GM18499 (cell line): Measurements from ENCODE around the gene IFT25.

Experiments used
- ATAC-seq: cut with Tn5 transposase; IDR thresholded peaks from one replicate; pipeline ENCODE4 v1.9.1; 2021; ENCODE audit warnings: moderate number of reproducible peaks; ENCODE audit not compliant: insufficient read depth, unreplicated experiment

The IFT25 gene

DNA sequence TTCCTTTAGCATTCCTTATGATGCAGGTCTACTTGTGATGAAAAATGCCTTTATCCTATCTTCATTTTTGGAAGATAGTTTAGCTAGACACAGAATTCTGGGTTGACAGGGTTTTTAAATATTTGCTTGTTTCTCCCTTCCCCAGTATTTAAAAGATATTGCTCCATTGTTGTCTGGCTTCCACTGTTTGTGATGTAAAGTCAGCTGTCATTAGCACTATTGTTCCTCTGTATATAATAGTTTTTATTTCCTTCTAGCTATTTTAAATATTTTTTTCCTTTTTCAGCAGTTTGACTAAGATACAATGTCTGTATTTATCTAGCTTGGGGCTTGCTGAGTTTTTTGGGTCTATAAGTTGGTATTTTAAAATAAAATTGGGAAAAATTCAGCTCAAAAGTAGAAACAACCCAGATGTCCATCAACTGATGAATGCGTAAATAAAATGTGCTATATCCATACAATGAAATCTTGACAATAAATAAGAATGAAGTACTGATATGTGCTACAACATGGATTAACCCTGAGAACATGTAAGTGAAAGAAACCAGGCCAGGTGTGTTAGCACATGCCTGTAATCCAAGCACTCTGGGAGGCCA lies 11.2 kb downstream of the IFT25 start:
- no peak for ATAC-seq

DNA sequence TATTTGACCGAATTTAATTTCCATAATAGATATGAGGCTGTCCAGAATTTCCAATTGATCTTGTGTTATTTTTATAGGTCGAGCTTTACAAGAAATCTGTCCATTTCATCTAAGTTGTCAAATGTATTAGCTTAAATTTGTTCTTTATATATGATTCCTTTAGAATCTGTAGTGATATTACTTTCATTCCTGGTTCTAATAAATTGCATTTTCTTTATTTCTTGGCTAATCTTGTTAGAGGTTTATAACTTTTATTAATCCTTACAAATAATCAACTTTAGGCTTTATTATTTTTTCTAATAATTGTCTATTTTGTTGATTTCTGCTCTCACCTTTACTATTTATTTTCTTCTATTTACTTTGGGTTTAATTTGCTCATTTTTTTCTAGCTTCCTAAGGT lies 14.0 kb downstream of the IFT25 start:
- no peak for ATAC-seq

DNA sequence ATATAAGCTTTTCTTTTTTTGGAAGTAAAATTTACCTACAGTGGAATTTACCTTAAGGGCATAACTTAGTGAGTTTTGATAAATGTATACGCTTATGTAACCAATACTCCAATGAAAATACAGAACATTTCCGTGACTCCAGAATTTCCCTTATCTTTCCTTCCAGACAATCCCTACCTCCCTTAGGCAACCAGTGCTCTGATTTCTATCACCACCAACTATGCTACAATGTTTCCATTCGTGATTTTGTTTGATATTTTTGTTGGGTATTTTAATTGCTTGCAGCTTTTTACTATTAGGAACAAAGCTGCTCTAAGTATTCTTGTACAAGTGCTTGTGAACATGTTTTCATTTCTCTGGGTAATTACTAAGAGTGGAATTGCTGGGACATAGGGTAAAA lies 14.6 kb downstream of the IFT25 start:
- ATAC-seq: no peak

DNA sequence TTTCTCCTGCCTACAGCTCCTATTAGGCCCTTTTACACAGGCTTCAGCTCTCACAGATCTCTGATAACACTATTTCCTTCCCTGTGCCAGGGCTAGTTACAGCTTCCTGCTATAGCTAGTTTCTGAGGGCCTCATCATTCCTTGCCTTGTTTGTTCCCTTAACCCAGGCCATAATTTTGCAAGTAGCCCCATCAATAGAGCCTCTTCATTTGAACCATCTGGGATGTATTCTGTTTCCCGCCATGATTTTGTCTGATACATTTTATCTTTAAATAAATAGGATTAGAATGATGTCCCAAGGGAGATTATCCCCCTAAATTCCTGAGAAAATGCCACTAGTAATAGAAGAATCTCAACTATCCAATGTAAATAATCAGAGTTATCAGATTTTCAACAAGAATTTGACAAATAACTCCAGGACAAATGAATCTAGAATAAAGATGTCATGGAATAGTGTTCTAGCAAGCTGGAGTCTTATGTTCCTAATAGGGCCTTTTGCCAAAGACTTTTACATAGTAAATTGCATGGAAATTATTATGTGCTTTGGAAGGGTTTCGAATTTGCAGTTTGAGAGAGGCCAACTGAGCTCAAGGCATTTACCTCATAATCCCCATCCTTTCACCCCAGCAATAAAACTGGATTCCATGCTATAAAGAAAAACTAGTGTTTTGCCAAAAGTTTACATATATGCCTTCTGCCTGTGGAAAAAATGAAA lies 16.1 kb downstream of the IFT25 start:
- ATAC-seq: no peak

DNA sequence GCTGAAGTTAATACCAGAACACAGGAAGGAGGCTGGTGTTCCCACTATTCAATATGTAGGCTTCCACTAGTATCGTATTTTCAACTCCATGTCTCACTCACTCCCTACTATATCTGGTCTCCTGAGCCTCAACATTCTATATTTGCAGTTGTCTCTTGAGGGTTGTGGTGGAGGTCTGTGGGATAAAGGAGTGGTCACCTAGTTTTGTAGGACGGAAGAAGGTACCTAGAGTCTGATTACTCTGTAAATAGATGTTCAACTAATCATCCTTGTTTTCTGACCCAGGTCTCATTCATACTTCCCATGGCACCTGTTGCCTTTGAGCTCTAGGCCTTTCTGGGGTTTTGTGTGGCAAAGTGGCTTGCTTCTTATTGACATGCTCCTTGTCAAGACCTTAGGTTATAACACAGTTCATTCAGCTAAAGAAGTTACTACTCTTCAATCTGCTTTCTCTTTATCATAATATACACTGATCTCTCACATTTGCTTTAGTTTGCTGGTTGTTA lies 18.1 kb downstream of the IFT25 start:
- ATAC-seq: no peak

DNA sequence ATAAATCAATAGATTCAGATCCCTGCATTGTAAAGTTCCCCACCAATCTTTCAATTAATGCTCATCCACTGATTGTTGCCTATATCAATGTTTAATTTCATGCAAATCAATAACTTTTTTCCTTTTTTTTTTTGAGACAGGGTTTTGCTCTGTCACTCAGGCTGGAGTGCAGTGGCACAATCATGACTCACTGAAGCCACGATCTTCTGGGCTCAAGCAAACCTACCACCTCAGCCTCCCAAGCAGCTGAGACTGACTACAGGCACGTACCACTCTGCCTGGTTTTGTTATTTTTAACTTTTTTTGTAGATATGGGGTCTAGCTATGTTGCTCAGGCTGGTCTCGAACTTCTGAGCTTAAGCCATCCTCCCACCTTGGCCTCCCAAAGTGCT lies 25.8 kb downstream of the IFT25 start:
- ATAC-seq: no peak

DNA sequence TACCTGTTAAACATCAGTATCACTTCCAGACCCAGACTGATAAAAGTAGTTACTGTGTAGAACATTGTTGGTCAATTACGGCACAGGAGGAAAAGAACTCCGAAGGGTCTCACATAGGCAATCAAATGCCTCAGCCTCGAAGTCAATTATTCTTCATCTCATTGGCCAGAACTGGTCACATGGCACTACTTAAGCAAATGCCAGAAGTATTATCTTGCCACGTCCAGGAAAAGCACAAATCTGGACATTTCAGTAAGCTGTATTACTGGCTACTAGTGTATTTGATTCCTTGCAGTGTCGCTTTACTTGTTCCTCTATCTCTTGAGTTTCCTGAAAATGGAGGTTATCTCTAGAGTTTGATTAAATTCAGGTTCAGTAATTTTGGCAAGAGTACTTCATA lies 27.2 kb downstream of the IFT25 start:
- no peak for ATAC-seq

DNA sequence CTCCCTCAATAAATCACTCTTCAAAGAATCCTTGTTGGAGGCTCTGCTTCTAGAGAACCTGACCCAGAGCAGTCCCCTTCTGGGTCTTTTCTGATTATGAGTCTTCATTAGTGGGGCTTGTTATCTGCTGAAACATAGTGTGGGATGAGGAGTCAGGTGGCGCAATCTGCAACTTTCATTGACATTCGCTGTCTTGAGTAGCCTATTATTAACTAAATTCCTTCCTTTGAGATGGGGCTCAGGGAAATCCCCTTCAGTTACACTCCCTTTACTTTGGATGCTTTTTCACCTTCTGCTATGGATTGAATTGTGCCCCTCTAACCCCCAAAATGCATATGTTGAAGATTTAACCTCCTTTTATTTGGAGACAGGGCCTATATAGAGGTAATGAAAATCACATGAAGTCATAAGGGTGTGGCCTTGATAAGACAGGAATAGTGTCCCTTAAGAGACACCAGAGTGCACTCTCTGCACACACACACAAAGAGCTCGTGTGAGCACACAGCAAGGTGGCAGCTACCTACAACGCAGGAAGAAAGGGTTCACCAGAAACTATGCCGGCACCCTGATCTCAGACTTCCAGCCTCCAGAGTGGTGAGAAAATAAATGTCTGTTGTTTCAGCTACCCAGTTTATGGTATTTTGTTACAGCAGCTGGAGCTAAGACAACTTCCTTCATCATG lies 32.0 kb downstream of the IFT25 start:
- ATAC-seq: no peak

DNA sequence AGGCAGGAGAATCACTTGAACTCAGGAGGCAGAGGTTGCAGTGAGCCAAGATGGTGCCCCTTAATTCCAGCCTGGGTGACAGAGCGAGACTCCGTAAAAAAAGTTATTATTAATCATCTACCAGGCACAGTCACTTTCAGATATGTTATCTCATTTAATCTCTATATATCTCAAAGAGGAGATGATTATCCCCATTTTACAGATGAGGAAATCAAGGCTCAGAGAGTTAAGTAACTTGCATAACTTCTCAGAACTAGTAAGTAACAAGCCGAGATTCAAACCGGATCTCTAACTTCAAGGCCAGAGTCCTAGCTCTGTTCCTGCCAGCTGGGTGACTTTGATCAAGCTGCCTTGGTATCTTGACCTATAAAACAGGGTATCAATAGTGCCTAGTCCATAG lies 34.1 kb downstream of the IFT25 start:
- no peak for ATAC-seq

DNA sequence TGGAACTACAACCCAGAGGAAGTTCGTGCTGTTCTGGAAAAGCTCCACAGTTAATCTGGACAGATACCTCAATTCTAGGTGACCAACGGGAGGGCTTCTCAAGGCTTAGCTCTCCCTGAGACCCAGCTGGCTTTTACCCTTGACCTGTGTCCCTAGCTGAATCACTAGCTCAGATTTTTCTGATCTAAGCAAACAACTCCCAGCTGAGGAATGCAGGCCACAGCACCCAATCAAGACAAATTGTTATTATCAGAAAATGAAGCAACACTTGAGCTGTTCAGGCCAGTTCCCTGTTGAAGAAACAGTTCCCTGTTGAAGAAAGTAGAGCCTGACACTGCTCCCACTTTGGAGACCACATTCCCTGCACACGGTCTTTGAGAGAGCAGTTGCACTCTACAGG lies 35.6 kb downstream of the IFT25 start:
- no peak for ATAC-seq

DNA sequence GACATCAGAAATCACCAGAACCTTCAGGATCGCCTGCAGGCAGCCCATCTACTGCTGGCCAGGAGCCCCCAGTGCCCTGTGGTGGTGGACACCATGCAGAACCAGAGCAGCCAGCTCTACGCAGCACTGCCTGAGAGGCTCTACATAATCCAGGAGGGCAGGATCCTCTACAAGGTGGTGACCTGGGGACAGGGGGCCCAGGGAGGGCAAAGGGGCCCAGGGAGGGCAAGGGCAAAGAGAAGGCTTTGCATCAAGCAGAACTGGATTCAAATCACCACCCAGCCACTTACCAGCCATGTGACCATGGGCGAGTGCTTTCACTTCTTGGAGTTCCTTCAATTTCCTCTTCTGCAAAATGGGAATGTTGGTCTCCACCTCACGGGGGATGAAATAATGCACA lies 39.4 kb downstream of the IFT25 start:
- no peak for ATAC-seq

DNA sequence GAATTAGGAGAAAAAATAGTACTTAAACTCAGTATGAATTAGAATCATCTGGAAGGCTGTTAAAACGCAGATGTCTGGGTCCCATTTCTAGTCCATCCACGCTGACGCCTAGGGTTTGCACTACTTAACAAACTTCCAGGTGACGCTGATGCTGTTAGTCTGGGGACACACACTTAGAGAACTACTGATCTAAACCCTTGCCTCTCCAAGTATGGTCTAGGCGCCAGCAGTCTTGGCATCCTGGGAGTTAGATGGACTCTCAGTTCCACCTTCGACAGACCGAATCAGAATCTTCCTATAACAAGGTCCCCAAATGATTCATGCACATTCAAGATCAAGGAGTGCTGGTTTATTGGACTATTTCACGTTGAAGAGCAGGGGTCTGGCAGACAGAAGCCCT lies 40.0 kb downstream of the IFT25 start:
- ATAC-seq: no peak

DNA sequence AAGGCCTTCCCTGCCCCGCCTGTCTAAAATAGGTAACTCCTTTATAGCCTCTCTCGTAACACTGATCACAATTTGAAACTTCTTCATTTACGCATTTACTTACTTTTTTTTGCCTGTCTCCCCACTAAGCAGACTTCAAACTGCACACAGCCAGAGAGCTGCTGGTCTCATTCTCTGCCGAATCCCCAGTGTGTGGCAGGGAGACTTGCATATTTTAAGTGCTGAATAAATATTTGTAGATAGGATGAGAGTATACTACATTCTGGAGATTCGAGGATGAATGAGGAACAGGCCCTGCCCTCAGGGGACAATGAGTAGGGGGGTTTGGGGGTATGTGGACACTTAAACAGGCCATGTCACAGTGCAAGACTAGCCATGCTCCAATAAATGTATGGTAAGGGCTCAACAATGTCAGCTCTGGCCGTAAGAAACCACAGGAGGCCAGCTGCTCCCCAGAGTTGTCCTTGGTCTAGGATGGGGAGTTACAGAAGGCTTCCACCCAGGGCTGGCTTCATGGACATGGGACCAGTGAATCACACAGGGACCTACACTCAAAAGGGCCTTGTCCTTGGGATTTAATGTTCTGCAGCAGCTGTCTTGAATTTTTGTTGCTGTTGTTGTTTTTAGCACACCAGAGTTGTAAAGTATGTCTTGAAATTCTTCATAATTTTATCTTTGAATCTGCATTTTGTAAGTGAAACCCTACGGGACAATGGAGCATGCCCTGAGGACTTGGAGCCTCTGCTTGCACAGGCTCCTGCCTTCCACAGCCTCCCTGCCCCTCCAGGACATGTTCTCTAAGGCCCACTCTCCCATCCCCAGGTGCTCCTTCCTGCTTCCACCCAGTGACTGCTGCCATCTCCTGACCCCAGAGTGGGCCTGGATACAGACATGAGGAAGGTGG lies 43.0 kb downstream of the IFT25 start:
- ATAC-seq: no peak

DNA sequence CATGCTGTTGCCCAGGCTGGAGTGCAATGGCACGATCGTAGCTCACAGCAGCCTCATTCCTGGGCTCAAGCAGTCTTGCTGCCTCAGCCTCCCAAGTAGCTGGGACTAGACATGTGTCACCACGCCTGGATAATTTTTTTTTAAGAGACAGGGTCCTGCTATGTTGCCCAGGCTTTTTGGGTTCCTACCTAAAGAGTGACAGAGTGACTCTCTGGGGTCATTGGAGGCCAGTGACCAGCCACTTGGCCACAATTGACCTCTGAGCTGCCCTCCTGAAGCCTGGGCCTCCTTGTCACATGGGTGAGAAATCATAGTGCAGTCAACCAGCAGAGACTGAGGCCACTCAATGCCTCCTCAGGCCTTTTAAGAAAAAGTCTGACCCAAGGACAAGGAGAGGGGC lies 45.8 kb downstream of the IFT25 start:
- ATAC-seq: no peak

DNA sequence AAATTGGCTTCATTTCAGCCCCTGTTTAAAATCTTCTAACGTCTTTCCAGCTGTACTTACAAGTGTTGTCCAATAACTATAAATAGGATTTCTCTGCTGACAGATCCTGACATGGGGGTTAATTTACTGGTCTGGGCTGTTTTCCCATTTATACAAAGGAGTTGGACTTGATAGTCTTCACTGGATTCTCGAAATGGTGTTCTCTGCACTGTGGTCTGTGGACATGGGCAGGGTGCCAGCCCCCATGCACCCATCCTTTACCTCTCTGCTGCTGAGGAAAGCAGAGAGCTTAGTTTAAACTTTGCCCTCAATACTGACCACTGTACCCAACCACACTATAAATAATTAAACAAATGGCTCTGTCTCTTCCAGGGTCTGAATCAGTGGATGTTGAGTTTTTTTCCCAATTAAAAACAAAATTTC lies 46.3 kb downstream of the IFT25 start:
- ATAC-seq: no peak

DNA sequence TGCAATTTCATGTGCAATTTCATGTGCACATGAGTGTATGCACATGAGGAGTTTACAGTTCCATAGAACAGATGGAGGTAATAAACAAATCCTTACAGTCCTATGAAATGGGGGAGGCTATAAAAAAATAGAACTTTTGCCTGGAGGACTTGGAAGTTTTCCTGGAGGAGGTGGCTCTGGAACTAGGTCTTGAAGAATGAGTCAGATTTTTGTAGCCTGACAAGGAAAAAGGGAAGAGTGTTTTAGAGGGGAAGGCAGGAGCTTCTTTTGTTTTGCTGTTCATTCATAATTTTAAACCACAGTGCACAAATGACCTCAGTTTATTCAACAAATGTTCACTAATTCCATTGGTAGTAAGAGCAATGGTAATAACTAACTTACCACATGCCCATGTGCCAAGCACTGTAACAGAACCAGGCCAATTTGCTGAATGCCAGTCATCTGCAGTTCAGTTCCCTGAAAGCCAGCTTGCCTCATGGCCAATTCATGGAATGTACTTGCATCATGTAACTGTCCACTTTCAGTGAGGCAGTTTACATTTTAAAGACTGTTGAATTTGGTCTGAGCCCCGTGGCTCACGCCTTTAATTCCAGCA lies 48.8 kb downstream of the IFT25 start:
- ATAC-seq: no peak

DNA sequence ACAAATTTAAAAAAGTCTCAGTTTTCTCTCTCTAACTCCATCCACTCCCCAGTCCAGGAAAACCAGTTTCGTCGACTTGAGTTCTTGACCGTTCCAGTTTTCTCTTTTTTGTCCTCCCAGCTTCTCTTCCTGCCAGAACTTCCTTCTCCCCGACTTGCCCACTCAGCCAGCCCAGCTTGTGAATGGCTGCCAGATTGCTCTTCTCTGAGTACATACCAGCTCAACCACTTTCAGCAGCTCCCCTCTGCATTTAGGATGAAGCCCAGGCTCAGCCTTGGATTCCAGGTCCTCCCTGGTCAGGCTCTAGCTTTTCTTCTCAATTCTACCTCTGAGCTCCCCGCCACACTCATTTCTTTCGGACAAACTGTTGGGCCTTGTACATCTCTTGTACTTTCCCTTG lies 50.1 kb downstream of the IFT25 start:
- ATAC-seq: no peak

DNA sequence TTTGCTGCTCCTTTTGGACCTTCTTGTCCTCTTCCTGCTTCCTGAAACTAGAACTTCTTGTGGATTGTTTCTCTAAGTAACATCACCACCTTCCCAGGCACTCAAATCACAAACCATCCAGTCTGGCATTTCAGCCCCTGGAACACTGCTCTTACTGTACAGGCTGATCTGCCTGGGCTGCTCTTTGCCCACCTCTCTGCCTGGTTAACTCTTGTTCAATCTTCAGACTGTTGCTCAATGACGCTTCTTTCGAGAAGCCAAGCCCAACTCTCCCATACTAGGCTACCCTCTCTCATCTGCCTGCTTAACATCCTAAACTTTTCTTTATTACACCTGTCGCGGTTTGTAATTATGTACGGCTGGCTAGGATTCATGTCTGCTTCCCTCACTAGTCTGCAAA lies 50.9 kb downstream of the IFT25 start:
- no peak for ATAC-seq

DNA sequence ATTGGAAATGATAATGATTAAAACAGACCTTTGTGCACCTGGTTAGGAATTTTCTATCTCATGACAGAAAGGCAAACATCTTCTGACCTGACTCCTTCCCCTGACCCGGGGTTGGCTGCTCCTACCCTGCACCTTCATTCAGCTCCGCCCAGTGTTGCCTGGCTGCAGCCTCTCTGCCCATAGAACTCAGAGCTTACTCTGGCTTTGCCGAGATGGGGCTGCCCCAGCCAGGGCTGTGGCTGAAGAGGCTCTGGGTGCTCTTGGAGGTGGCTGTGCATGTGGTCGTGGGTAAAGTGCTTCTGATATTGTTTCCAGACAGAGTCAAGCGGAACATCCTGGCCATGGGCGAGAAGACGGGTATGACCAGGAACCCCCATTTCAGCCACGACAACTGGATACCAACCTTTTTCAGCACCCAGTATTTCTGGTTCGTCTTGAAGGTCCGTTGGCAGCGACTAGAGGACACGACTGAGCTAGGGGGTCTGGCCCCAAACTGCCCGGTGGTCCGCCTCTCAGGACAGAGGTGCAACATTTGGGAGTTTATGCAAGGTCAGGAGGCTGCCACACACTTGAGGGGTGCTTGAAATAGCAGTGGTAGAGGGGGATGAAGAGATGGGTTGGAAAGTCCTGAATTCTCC lies 51.4 kb downstream of the IFT25 start, which contains the start of gene DIO1:
Gene DIO1 (plus strand): TSS at position 189 of the 638 bp plus-strand sequence. CDS start 24 bp downstream, at position 213.
- no peak for ATAC-seq

DNA sequence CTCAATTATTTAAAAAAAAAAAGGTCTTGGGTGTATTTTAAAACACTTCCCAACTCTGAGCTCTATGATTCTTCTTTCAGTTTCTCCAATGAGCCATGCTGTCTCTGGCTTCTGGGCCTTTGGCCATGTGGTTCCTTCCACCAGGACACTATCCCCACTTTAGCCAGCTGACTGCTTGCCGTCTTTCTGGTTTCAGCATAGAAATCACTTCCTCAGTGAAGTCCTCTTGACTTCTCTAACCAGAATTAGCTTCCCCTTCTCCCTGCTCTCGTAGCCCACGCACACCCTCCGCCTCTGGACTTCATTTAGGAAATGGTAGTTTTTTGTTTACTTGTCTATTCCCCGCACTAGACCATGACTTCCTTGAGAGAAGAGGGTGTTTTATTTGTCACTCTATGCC lies 52.6 kb downstream of the IFT25 start:
- ATAC-seq: no peak
